ENCODE results near the gene MISFA.

GRCh38 chr11:18614667-18615066, 15.1 kb downstream of the MISFA start:
- no peak for TF ChIP-seq ZNF70 (CRISPR knock-in tag; IDR thresholded peaks at IDR 0.05)
- no peak for TF ChIP-seq PATZ1 (CRISPR knock-in tag; IDR thresholded peaks at IDR 0.05; ENCODE audit: borderline replicate concordance)
- no peak for TF ChIP-seq RARB (CRISPR knock-in tag; IDR thresholded peaks at IDR 0.05)
- no peak for TF ChIP-seq GLIS3 (CRISPR knock-in tag; IDR thresholded peaks at IDR 0.05)
- TF ChIP-seq PPARA (CRISPR knock-in tag; IDR thresholded peaks at IDR 0.05; ENCODE audit: borderline replicate concordance): no peak
- no peak for TF ChIP-seq OSR1 (CRISPR knock-in tag; IDR thresholded peaks at IDR 0.05)
- TF ChIP-seq ZNF565 (CRISPR knock-in tag; conservative IDR thresholded peaks at IDR 0.05; ENCODE audit: low read depth): no peak
- TF ChIP-seq ZFP30 (CRISPR knock-in tag; IDR thresholded peaks at IDR 0.05): no peak
- TF ChIP-seq CSDC2 (CRISPR knock-in tag; IDR thresholded peaks at IDR 0.05): no peak
- TF ChIP-seq CREB5 (CRISPR knock-in tag; IDR thresholded peaks at IDR 0.05; ENCODE audit: low read depth): no peak
- no peak for TF ChIP-seq BACH2 (CRISPR knock-in tag; IDR thresholded peaks at IDR 0.05; ENCODE audit: borderline replicate concordance)
